NCI-H1417 treated with DMSO at 0.1 percent for 48 hours (cell line): ENCODE results near the gene GPD1.

Source experiments
- DNase-seq: peaks from one replicate; lab custom pipeline; 2025; lab: John Stamatoyannopoulos, UW

GPD1 gene

GRCh38 chr12:50103767-50104321, at the start of gene GPD1:
GPD1 (plus strand) TSS chr12:50104008; CDS start chr12:50104051, 43 bp downstream.
- peak; percentile 56 for DNase-seq

GRCh38 chr12:50055831-50056638, 47.8 kb upstream of the GPD1 start:
- no peak for DNase-seq

- DNase-seq, result no peak
These were observed 47.2 kb upstream of the GPD1 start for GRCh38 chr12:50056639-50056976.

GRCh38 chr12:50057000-50057841, 46.6 kb upstream of the GPD1 start, which contains the start of gene ASIC1:
ASIC1 (plus strand) TSS chr12:50057596; CDS start chr12:50058767, 1,171 bp downstream.
- no peak for DNase-seq

- no peak for DNase-seq
These were observed 45.7 kb upstream of the GPD1 start for GRCh38 chr12:50057896-50058670.

GRCh38 chr12:50058743-50059312, 45.0 kb upstream of the GPD1 start:
- no peak for DNase-seq

GRCh38 chr12:50059440-50060119, 44.2 kb upstream of the GPD1 start:
- DNase-seq, result no peak

- no peak for DNase-seq
These were observed 43.7 kb upstream of the GPD1 start for GRCh38 chr12:50060120-50060468.

GRCh38 chr12:50061171-50061570, 42.6 kb upstream of the GPD1 start:
- no peak for DNase-seq

GRCh38 chr12:50061946-50062686, 41.7 kb upstream of the GPD1 start:
- no peak for DNase-seq

- no peak for DNase-seq
These were observed 40.9 kb upstream of the GPD1 start for GRCh38 chr12:50062728-50063460.

GRCh38 chr12:50065726-50066310, 38.0 kb upstream of the GPD1 start:
- no peak for DNase-seq

GRCh38 chr12:50066402-50066801, 37.4 kb upstream of the GPD1 start:
- DNase-seq, result no peak

GRCh38 chr12:50069069-50069468, 34.7 kb upstream of the GPD1 start:
- no peak for DNase-seq

- DNase-seq, result no peak
These were observed 34.3 kb upstream of the GPD1 start for GRCh38 chr12:50069539-50069938.

- DNase-seq, result peak; percentile 16
These were observed 33.3 kb upstream of the GPD1 start for GRCh38 chr12:50070314-50071060.

- no peak for DNase-seq
These were observed 31.5 kb upstream of the GPD1 start for GRCh38 chr12:50072198-50072907.

- DNase-seq, result no peak
These were observed 30.6 kb upstream of the GPD1 start for GRCh38 chr12:50073206-50073605.
